ENCODE measurements around the gene MCC.

DNA sequence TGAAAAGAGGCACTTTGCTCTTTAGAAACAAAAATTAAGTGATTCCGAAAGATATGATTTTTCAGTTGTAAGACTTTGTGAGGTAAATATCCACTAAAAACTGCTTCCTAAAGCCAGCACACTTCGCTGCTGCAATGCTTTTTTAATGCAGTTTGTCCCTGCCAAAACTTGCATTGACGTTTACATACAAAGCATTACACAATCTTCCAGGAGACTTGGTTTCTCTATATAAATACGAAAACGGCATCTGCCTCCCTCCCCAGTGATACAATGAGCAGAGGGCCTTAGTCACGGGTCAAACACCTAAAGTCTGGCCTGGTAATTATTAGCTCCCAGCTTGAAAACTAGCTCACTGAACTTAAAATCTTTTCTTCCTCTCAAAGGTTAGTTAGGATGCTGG lies 224.2 kb downstream of the MCC start:
- TF ChIP-seq, protein P1, sequence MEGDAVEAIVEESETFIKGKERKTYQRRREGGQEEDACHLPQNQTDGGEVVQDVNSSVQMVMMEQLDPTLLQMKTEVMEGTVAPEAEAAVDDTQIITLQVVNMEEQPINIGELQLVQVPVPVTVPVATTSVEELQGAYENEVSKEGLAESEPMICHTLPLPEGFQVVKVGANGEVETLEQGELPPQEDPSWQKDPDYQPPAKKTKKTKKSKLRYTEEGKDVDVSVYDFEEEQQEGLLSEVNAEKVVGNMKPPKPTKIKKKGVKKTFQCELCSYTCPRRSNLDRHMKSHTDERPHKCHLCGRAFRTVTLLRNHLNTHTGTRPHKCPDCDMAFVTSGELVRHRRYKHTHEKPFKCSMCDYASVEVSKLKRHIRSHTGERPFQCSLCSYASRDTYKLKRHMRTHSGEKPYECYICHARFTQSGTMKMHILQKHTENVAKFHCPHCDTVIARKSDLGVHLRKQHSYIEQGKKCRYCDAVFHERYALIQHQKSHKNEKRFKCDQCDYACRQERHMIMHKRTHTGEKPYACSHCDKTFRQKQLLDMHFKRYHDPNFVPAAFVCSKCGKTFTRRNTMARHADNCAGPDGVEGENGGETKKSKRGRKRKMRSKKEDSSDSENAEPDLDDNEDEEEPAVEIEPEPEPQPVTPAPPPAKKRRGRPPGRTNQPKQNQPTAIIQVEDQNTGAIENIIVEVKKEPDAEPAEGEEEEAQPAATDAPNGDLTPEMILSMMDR (IDR thresholded peaks at IDR 0.05): no peak
- TF ChIP-seq POLR2A (IDR thresholded peaks at IDR 0.05): no peak
